GM21737 (cell line): ENCODE data around the gene ATG2A.

Experiments
- ATAC-seq: cut with Tn5 transposase; IDR thresholded peaks from one replicate; pipeline ENCODE4 v1.9.1; 2021; ENCODE audit warnings: mild to moderate bottlenecking, moderate library complexity; ENCODE audit not compliant: unreplicated experiment

ATG2A gene

GRCh38 chr11:64888406-64888728 lies 28.6 kb downstream of the ATG2A start:
- ATAC-seq = no peak

- peak; percentile 75 for ATAC-seq
These were observed 29.1 kb downstream of the ATG2A start for GRCh38 chr11:64887757-64888405.

GRCh38 chr11:64887234-64887756 lies 29.7 kb downstream of the ATG2A start:
- no peak for ATAC-seq

- ATAC-seq = no peak
These were observed 31.4 kb downstream of the ATG2A start for GRCh38 chr11:64885367-64886286.

- no peak for ATAC-seq
These were observed 33.0 kb downstream of the ATG2A start for GRCh38 chr11:64884019-64884418.

GRCh38 chr11:64883575-64883974 lies 33.4 kb downstream of the ATG2A start:
- ATAC-seq = no peak

GRCh38 chr11:64882243-64882642 lies 34.8 kb downstream of the ATG2A start:
- no peak for ATAC-seq

GRCh38 chr11:64881476-64881875 lies 35.5 kb downstream of the ATG2A start:
- ATAC-seq = no peak

GRCh38 chr11:64880240-64881001 lies 36.6 kb downstream of the ATG2A start:
- no peak for ATAC-seq

- no peak for ATAC-seq
These were observed 37.6 kb downstream of the ATG2A start for GRCh38 chr11:64879244-64879900.

GRCh38 chr11:64878494-64879243 lies 38.3 kb downstream of the ATG2A start, which contains the start of gene EHD1:
TSS of gene EHD1 (minus strand) at chr11:64878621. CDS start at chr11:64878464, 157 bp downstream.
- ATAC-seq = peak; percentile 56

GRCh38 chr11:64878223-64878493 lies 38.9 kb downstream of the ATG2A start:
- peak; percentile 6 for ATAC-seq

- no peak for ATAC-seq
These were observed 39.4 kb downstream of the ATG2A start for GRCh38 chr11:64877390-64878222.

GRCh38 chr11:64876835-64877341 lies 40.1 kb downstream of the ATG2A start:
- no peak for ATAC-seq

- no peak for ATAC-seq
These were observed 40.7 kb downstream of the ATG2A start for GRCh38 chr11:64876229-64876750.

- ATAC-seq = no peak
These were observed 41.4 kb downstream of the ATG2A start for GRCh38 chr11:64875369-64876228.

GRCh38 chr11:64874308-64875240 lies 42.4 kb downstream of the ATG2A start:
- ATAC-seq = no peak
